ENCODE measurements around the gene IDE.

Gene IDE

GRCh38 chr10:92483539-92483938 is 90.4 kb downstream of the IDE start:
- Histone ChIP-seq H3F3A (ENCODE audit: low read depth) (no peaks in the 10 kb centered on the region), H3K27me3 (ENCODE audit: insufficient read depth, low read length, poor library complexity, severe bottlenecking) (no peaks in the 10 kb centered on the region), H3K36me3 (ENCODE audit: insufficient read depth, low read length) (peaks cover 60% of the 10 kb centered on the region; the same call in 1 of the 2 replicates), H2AFZ (ENCODE audit: low read length) (no peak overlapping the region), H3K79me2 (ENCODE audit: insufficient read depth, low read length) (no peaks in the 10 kb centered on the region), H3K9me3 (ENCODE audit: insufficient read depth, low read depth, low read length) (no peaks in the 10 kb centered on the region), H3K9ac (ENCODE audit: low read depth, low read length, poor library complexity, severe bottlenecking) (no peak overlapping the region), H3K4me1 (ENCODE audit: insufficient read depth, low read length, poor library complexity, severe bottlenecking) (no peaks in the 10 kb centered on the region), H3K4me2 (ENCODE audit: low read depth, low read length, poor library complexity, severe bottlenecking) (no peak overlapping the region), H3K4me3 (ENCODE audit: low read length, poor library complexity, severe bottlenecking) (no peak overlapping the region), H4K20me1 (ENCODE audit: insufficient read depth, low read length, poor library complexity, severe bottlenecking) (no peaks in the 10 kb centered on the region), H3K9me2 (replicated peaks; ENCODE audit: low read depth, low read length) (no peaks in the 10 kb centered on the region)
- TF ChIP-seq, protein P1, sequence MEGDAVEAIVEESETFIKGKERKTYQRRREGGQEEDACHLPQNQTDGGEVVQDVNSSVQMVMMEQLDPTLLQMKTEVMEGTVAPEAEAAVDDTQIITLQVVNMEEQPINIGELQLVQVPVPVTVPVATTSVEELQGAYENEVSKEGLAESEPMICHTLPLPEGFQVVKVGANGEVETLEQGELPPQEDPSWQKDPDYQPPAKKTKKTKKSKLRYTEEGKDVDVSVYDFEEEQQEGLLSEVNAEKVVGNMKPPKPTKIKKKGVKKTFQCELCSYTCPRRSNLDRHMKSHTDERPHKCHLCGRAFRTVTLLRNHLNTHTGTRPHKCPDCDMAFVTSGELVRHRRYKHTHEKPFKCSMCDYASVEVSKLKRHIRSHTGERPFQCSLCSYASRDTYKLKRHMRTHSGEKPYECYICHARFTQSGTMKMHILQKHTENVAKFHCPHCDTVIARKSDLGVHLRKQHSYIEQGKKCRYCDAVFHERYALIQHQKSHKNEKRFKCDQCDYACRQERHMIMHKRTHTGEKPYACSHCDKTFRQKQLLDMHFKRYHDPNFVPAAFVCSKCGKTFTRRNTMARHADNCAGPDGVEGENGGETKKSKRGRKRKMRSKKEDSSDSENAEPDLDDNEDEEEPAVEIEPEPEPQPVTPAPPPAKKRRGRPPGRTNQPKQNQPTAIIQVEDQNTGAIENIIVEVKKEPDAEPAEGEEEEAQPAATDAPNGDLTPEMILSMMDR (conservative IDR thresholded peaks at IDR 0.05; ENCODE audit: low read length) = no peak
- no peak for TF ChIP-seq EZH2phosphoT487 (IDR thresholded peaks at IDR 0.05; ENCODE audit: borderline replicate concordance)

- peaks cover 38% of the 10 kb centered on the region; the same call in 1 of the 2 replicates for H3K36me3 ChIP-seq (ENCODE audit: insufficient read depth, low read length)
- H3K9me2 ChIP-seq (replicated peaks; ENCODE audit: low read depth, low read length) = no peaks in the 10 kb centered on the region
- no peaks in the 10 kb centered on the region for H3F3A ChIP-seq (ENCODE audit: low read depth)
- H2AFZ ChIP-seq (ENCODE audit: low read length) = no peak overlapping the region
- no peak overlapping the region for H3K4me3 ChIP-seq (ENCODE audit: low read length, poor library complexity, severe bottlenecking)
- H3K27me3 ChIP-seq (ENCODE audit: insufficient read depth, low read length, poor library complexity, severe bottlenecking) = no peaks in the 10 kb centered on the region
- H4K20me1 ChIP-seq (ENCODE audit: insufficient read depth, low read length, poor library complexity, severe bottlenecking) = no peaks in the 10 kb centered on the region
- TF ChIP-seq, protein P1 (conservative IDR thresholded peaks at IDR 0.05; ENCODE audit: low read length) = no peak
- no peak for TF ChIP-seq EZH2phosphoT487 (IDR thresholded peaks at IDR 0.05; ENCODE audit: borderline replicate concordance)
- H3K4me1 ChIP-seq (ENCODE audit: insufficient read depth, low read length, poor library complexity, severe bottlenecking) = no peaks in the 10 kb centered on the region
- H3K9ac ChIP-seq (ENCODE audit: low read depth, low read length, poor library complexity, severe bottlenecking) = no peak overlapping the region
- no peaks in the 10 kb centered on the region for H3K9me3 ChIP-seq (ENCODE audit: insufficient read depth, low read depth, low read length)
- no peak overlapping the region for H3K4me2 ChIP-seq (ENCODE audit: low read depth, low read length, poor library complexity, severe bottlenecking)
- H3K79me2 ChIP-seq (ENCODE audit: insufficient read depth, low read length) = no peaks in the 10 kb centered on the region
Observed at GRCh38 chr10:92480413-92480812, 93.5 kb downstream of the IDE start.

DNA sequence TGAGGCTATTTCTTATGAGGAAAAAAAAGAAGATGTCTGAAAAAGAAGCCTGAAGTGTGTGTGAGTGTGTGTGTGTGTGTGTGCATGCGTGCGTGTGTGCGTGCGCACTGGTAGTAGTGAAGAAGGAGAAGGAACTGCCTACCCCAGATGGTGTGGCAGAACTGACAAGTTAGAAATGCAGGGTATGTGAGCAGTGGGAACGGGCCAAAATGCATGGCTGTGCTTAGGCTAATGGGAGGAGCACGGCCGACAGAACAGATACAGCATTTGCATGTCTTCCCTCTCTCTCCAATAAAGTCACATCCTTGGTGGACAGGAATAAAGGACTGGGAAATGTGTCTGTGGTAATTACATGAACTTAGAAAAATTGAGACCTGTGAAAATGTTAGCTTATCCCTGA is 94.3 kb downstream of the IDE start:
- no peak for TF ChIP-seq EZH2phosphoT487 (IDR thresholded peaks at IDR 0.05; ENCODE audit: borderline replicate concordance)
- TF ChIP-seq, protein P1 (conservative IDR thresholded peaks at IDR 0.05; ENCODE audit: low read length) = no peak
- H3K9me2 ChIP-seq (replicated peaks; ENCODE audit: low read depth, low read length) = no peaks in the 10 kb centered on the region
- H3K4me2 ChIP-seq (ENCODE audit: low read depth, low read length, poor library complexity, severe bottlenecking) = no peak overlapping the region
- H3K36me3 ChIP-seq (ENCODE audit: insufficient read depth, low read length) = peaks cover 39% of the 10 kb centered on the region; the same call in 1 of the 2 replicates
- no peaks in the 10 kb centered on the region for H3K27me3 ChIP-seq (ENCODE audit: insufficient read depth, low read length, poor library complexity, severe bottlenecking)
- no peaks in the 10 kb centered on the region for H4K20me1 ChIP-seq (ENCODE audit: insufficient read depth, low read length, poor library complexity, severe bottlenecking)
- H3K4me3 ChIP-seq (ENCODE audit: low read length, poor library complexity, severe bottlenecking) = no peak overlapping the region
- no peaks in the 10 kb centered on the region for H3F3A ChIP-seq (ENCODE audit: low read depth)
- no peaks in the 10 kb centered on the region for H3K79me2 ChIP-seq (ENCODE audit: insufficient read depth, low read length)
- no peaks in the 10 kb centered on the region for H3K4me1 ChIP-seq (ENCODE audit: insufficient read depth, low read length, poor library complexity, severe bottlenecking)
- H2AFZ ChIP-seq (ENCODE audit: low read length) = no peak overlapping the region
- no peaks in the 10 kb centered on the region for H3K9me3 ChIP-seq (ENCODE audit: insufficient read depth, low read depth, low read length)
- H3K9ac ChIP-seq (ENCODE audit: low read depth, low read length, poor library complexity, severe bottlenecking) = no peak overlapping the region
